ENCODE results near the gene TAPT1. TPM values are rescaled to one million over a fixed set of nuclear protein-coding genes. Genes with fewer than 3 reads are reported as not detected.

The TAPT1 gene
- total RNA-seq, 2 experiments from 2014 or later, result 28.5 to 31.3 TPM

GRCh38 chr4:16257611-16258010 lies 31.3 kb upstream of the TAPT1 start:
- Mint-ChIP-seq H3K4me3 (no peak overlapping the region), H3K4me1 (peaks cover 22% of the 10 kb centered on the region), H3K27ac (no peak overlapping the region), H3K9me3 (peaks cover 3% of the 10 kb centered on the region), H3K27me3 (no peaks in the 10 kb centered on the region), H3K36me3 (peaks cover 43% of the 10 kb centered on the region)
- DNase-seq, result no peak

- Mint-ChIP-seq H3K4me1 (peaks cover 19% of the 10 kb centered on the region), H3K36me3 (peaks cover 46% of the 10 kb centered on the region), H3K4me3 (no peak overlapping the region), H3K27me3 (no peaks in the 10 kb centered on the region), H3K27ac (no peak overlapping the region), H3K9me3 (peaks cover 3% of the 10 kb centered on the region)
- DNase-seq, result no peak
These were observed 30.1 kb upstream of the TAPT1 start for GRCh38 chr4:16256343-16256742.

GRCh38 chr4:16255730-16256129 lies 29.5 kb upstream of the TAPT1 start:
- Mint-ChIP-seq H3K27me3 (no peaks in the 10 kb centered on the region), H3K27ac (no peak overlapping the region), H3K9me3 (peaks cover 2% of the 10 kb centered on the region), H3K4me3 (no peak overlapping the region), H3K36me3 (peaks cover 43% of the 10 kb centered on the region), H3K4me1 (peaks cover 16% of the 10 kb centered on the region)
- no peak for DNase-seq

DNA sequence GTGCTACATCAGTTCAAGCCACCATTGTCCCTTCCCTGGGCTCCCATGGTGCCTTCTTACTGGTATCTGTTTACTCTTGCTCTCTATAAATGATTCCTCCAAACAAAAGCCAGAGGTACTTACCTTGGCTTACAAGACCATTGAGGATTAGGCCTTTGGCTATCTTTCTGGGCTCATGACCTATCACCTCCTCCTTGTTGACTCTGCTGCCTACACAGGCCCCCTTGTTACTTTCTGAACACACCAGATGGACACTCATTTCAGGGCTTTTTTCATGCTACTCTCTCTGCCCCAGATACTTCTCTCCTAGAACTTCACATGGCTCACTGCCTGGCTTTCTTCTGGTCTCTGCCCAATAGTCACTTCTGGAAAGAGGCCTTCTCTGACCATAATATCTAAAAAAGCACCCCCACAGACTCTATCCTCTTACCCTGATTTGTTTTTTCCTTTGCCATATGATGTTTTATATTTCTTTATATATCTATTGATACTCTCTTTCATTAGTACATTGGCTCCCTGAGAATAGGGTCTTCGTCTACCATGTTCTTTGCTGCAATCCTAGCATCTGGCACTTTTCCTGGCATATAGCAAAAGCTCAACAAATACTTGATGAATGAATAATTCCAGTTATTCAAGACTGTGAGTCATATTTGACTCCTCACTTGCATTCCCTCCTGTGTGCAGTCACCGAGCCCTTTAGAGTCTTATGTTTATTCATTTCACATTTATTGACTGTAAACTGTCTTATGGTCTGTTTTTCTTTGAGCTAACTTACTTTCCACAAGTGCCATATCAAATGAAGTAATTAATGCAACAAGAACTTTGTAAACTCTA lies 27.1 kb upstream of the TAPT1 start:
- Mint-ChIP-seq H3K9me3 (peaks cover 1% of the 10 kb centered on the region), H3K27ac (no peak overlapping the region)

DNA sequence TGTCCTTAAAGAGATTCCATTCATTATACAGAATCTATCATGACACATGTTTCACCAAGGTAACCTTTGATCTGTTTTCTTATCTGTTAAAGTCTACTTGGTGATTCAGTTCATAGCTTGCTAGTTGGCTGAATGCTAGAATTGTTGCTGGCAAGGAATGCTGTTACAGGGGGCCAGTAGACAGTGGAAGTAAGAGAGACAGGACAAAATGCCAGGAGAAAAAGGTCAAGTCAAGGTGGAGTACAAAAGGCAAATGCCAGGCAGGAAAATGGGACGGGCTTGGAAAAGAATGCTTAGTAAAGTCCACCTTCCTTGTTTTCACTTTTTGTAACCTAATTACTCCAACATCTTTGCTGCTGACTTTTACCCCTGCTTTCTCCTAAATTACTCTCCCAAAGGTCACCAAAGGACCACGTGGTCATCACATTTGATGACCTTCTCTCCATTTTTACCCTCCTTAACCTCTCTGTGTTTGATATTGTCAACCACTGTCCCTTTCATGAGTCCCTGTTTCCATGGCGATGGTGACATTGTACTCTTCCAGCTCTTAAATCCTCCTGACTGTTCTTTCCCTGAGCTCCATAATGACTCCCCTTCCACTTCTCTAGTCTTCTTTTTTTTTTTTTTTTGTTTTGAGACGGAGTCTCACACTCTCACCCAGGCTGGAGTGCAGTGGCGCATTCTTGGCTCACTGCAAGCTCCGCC lies 24.5 kb upstream of the TAPT1 start:
- peaks cover 3% of the 10 kb centered on the region for H3K4me1 Mint-ChIP-seq
- no peaks in the 10 kb centered on the region for H3K27me3 Mint-ChIP-seq
- peaks cover 39% of the 10 kb centered on the region for H3K36me3 Mint-ChIP-seq
- H3K4me3 Mint-ChIP-seq, result no peak overlapping the region
- H3K27ac Mint-ChIP-seq, result no peak overlapping the region
- H3K9me3 Mint-ChIP-seq, result peaks cover 1% of the 10 kb centered on the region
- no peak for DNase-seq

More for the DNA sequence above, 27.1 kb upstream of the TAPT1 start:
- H3K4me3 Mint-ChIP-seq, result no peak overlapping the region
- no peak for DNase-seq
- no peaks in the 10 kb centered on the region for H3K27me3 Mint-ChIP-seq
- H3K4me1 Mint-ChIP-seq, result peaks cover 3% of the 10 kb centered on the region
- peaks cover 46% of the 10 kb centered on the region for H3K36me3 Mint-ChIP-seq

- Mint-ChIP-seq H3K36me3 (peaks cover 25% of the 10 kb centered on the region), H3K9me3 (no peaks in the 10 kb centered on the region), H3K4me1 (no peaks in the 10 kb centered on the region), H3K4me3 (no peak overlapping the region), H3K27me3 (no peaks in the 10 kb centered on the region), H3K27ac (no peak overlapping the region)
- DNase-seq, result no peak
These were observed 22.3 kb upstream of the TAPT1 start for GRCh38 chr4:16248605-16249004.

GRCh38 chr4:16245241-16245640 lies 19.0 kb upstream of the TAPT1 start:
- peaks cover 15% of the 10 kb centered on the region for H3K36me3 Mint-ChIP-seq
- H3K9me3 Mint-ChIP-seq, result no peaks in the 10 kb centered on the region
- H3K4me1 Mint-ChIP-seq, result no peaks in the 10 kb centered on the region
- DNase-seq, result no peak
- H3K27ac Mint-ChIP-seq, result no peak overlapping the region
- H3K4me3 Mint-ChIP-seq, result no peak overlapping the region
- no peaks in the 10 kb centered on the region for H3K27me3 Mint-ChIP-seq

- Mint-ChIP-seq H3K9me3 (no peaks in the 10 kb centered on the region), H3K27ac (no peak overlapping the region), H3K27me3 (no peaks in the 10 kb centered on the region), H3K4me3 (no peak overlapping the region), H3K36me3 (peaks cover 8% of the 10 kb centered on the region), H3K4me1 (no peaks in the 10 kb centered on the region)
- DNase-seq, result no peak
These were observed 17.0 kb upstream of the TAPT1 start for GRCh38 chr4:16243285-16243684.

DNA sequence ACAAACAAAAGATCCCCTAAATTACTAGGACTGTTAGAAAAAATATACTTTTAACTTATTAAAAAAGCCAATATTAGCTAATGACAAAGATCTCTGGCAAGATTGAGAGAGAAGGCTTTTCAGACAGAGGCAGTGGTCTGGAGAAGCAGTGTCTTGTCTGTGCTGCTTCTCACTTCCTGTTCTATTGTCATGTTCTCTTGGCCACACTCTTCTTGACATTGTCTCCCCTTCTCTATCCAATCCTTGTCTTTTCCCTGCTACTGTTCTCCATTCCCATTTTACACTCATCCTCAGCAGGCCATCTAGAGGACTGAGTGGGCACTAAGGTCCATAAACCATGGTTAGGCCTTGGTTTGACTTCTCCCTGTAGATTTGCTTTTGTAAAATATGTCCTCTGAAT lies 14.0 kb upstream of the TAPT1 start:
- no peaks in the 10 kb centered on the region for H3K27me3 Mint-ChIP-seq
- H3K4me3 Mint-ChIP-seq, result no peak overlapping the region
- no peaks in the 10 kb centered on the region for H3K4me1 Mint-ChIP-seq
- H3K27ac Mint-ChIP-seq, result no peak overlapping the region
- DNase-seq, result no peak
- H3K36me3 Mint-ChIP-seq, result no peaks in the 10 kb centered on the region
- no peaks in the 10 kb centered on the region for H3K9me3 Mint-ChIP-seq

DNA sequence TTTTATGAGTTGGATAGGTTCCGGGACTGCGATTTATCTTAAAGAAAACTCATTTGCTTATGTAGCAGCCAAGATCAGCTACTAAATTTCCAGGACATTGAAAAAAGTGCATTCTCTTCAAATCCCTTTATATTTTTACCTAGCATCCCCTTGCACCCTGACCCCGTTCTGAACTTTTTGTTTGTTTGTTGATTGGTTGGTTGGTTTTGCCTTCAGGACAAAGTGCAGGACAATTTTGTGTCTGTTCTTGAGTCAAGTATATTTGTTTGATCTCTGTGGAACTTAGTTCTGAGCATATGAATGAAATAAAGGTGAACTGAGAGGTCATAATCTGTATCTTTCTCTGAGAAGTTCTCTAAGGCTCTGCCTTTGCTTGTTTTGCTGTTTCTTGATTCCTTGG lies 12.8 kb upstream of the TAPT1 start:
- H3K4me1 Mint-ChIP-seq, result no peaks in the 10 kb centered on the region
- no peaks in the 10 kb centered on the region for H3K36me3 Mint-ChIP-seq

DNA sequence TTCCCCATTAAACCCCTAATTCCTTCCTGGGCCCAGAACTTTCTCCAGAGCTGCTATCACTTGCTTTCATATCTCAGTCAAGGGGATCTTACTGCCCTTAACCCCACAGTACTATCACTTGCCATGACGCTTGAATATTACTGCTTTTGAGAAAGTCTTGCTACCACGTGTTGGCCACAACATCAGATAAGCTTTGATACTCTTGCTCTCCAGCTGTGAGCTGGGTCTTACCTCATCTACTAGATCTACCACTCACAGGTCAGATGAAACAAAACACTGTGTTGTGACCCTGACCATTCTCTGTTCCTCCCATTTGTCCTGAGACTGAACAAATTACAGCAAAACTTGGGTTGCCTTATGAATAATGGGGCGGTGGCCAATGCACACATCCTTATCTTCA lies 12.1 kb upstream of the TAPT1 start:
- Mint-ChIP-seq H3K4me1 (no peaks in the 10 kb centered on the region), H3K27me3 (no peaks in the 10 kb centered on the region), H3K4me3 (no peak overlapping the region), H3K36me3 (no peaks in the 10 kb centered on the region), H3K9me3 (no peaks in the 10 kb centered on the region), H3K27ac (no peak overlapping the region)
- no peak for DNase-seq

More for the DNA sequence above, 12.8 kb upstream of the TAPT1 start:
- H3K27me3 Mint-ChIP-seq, result no peaks in the 10 kb centered on the region
- H3K9me3 Mint-ChIP-seq, result no peaks in the 10 kb centered on the region
- H3K27ac Mint-ChIP-seq, result no peak overlapping the region
- DNase-seq, result no peak
- no peak overlapping the region for H3K4me3 Mint-ChIP-seq

DNA sequence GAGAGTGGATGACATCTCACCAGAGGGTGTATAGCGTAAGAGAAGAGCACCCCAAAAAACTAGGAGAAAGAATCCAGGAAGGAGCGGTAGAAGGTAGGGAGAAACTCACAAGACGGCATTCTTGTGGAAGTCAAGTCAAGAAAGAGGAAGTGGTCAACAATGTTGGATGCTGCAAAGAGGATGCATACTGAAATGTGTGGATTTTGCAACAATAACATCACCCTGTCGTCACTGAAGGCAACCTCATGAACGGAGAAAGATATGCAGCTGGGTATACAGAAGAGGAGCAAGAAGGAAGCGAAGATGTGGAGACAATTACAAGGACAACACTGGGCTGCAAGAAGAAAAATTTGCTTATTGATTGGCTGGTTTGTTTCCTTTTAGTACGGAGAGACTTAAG lies 11.4 kb upstream of the TAPT1 start:
- no peak for DNase-seq
- no peaks in the 10 kb centered on the region for H3K4me1 Mint-ChIP-seq
- no peak overlapping the region for H3K27ac Mint-ChIP-seq
- H3K27me3 Mint-ChIP-seq, result no peaks in the 10 kb centered on the region
- H3K4me3 Mint-ChIP-seq, result no peak overlapping the region
- no peaks in the 10 kb centered on the region for H3K9me3 Mint-ChIP-seq
- H3K36me3 Mint-ChIP-seq, result no peaks in the 10 kb centered on the region

GRCh38 chr4:16236402-16237023 lies 10.2 kb upstream of the TAPT1 start:
- no peaks in the 10 kb centered on the region for H3K36me3 Mint-ChIP-seq
- H3K27me3 Mint-ChIP-seq, result no peaks in the 10 kb centered on the region
- H3K4me3 Mint-ChIP-seq, result no peak overlapping the region
- DNase-seq, result no peak
- H3K4me1 Mint-ChIP-seq, result peaks cover 10% of the 10 kb centered on the region
- no peaks in the 10 kb centered on the region for H3K9me3 Mint-ChIP-seq
- H3K27ac Mint-ChIP-seq, result no peak overlapping the region

- Mint-ChIP-seq H3K36me3 (no peaks in the 10 kb centered on the region), H3K4me1 (peaks cover 17% of the 10 kb centered on the region), H3K27me3 (no peaks in the 10 kb centered on the region), H3K4me3 (no peak overlapping the region), H3K9me3 (no peaks in the 10 kb centered on the region), H3K27ac (no peak overlapping the region)
- no peak for DNase-seq
These were observed 8.9 kb upstream of the TAPT1 start for GRCh38 chr4:16235209-16235608.

GRCh38 chr4:16233569-16234177 lies 7.4 kb upstream of the TAPT1 start:
- H3K4me1 Mint-ChIP-seq, result peaks cover 23% of the 10 kb centered on the region
- DNase-seq, result no peak
- H3K27ac Mint-ChIP-seq, result no peak overlapping the region
- no peaks in the 10 kb centered on the region for H3K9me3 Mint-ChIP-seq
- H3K27me3 Mint-ChIP-seq, result no peaks in the 10 kb centered on the region
- H3K4me3 Mint-ChIP-seq, result no peak overlapping the region
- H3K36me3 Mint-ChIP-seq, result peaks cover 2% of the 10 kb centered on the region
